Tibial nerve (tissue), 4 donors: ENCODE measurements around the gene NAIF1. TPM values are rescaled to one million over a fixed set of nuclear protein-coding genes. Genes with fewer than 3 reads are reported as not detected.
A peak's percentile ranks its signal among the peaks of the same experiment; 100 is the strongest.

Source experiments
- DNase-seq, 2 donors: peaks; one replicate each; pipeline ENCODE4 v3.0.0-alpha.2; 2019; ENCODE audit warnings: low spot score in 2 of 2
- H3K27ac ChIP-seq, 4 donors: fragments of 200-600 bp; sonication (generic) in 3 of 4; one replicate each; pipeline ENCODE4 v1.5.1; 2017 to 2019; ENCODE audit warnings: mild to moderate bottlenecking in 1 of 4
- H3K27me3 ChIP-seq, 2 donors: fragments of 200-600 bp; sonication (generic) in 1 of 2; one replicate each; pipeline versions ENCODE4 v1.5.1 to v1.6.0; 2017 to 2019
- H3K36me3 ChIP-seq, 3 donors: fragments of 200-600 bp; sonication (generic); one replicate each; pipeline ENCODE4 v1.5.1; 2018 to 2019
- H3K4me1 ChIP-seq, 4 donors: fragments of 200-600 bp; sonication (generic) in 3 of 4; one replicate each; pipeline ENCODE4 v1.5.1; 2017 to 2019
- H3K4me3 ChIP-seq, 4 donors: fragments of 200-600 bp; sonication (generic) in 3 of 4; one replicate each; pipeline ENCODE4 v1.5.1; 2017 to 2019; ENCODE audit warnings: mild to moderate bottlenecking in 1 of 4, moderate library complexity in 1 of 4
- H3K9me3 ChIP-seq, 4 donors: fragments of 200-600 bp; sonication (generic) in 3 of 4; one replicate each; pipeline ENCODE4 v1.5.1; 2017 to 2019
- EP300 ChIP-seq, 2 donors: sonication (generic); formaldehyde crosslinking; IDR thresholded peaks; one replicate each; pipeline ENCODE4 v1.6.1; 2017; ENCODE audit warnings: antibody characterized with exemption in 2 of 2, mild to moderate bottlenecking in 1 of 2
- POLR2A ChIP-seq, 2 donors: fragments of 450-650 bp; IDR thresholded peaks; one replicate each; pipeline ENCODE4 v1.6.1; 2017; ENCODE audit warnings: antibody characterized with exemption in 2 of 2, mild to moderate bottlenecking in 2 of 2, moderate library complexity in 2 of 2
- WGBS, 2 donors: methylation state at CpG; one replicate each; pipeline ENCODE4 v1.1.5; 2018; 5-methylcytosine and 5-hydroxymethylcytosine counted together
- total RNA-seq, 4 donors: library from RNA; depleted of rRNA; stranded (reverse); fragments of >200 nt; gene quantifications; one replicate each; pipeline ENCODE4 v1.1.0, GENCODE V29; 2016
- TF ChIP-seq, protein P1 (sequence below), 5 experiments: fragments of 200-600 bp in 3 of 5; fragments of 450-650 bp in 2 of 5; sonication (generic) in 3 of 5; IDR thresholded peaks; one replicate each; pipeline ENCODE4 v1.5.1; 2016 to 2019; ENCODE audit warnings: antibody characterized with exemption in 5 of 5, mild to moderate bottlenecking in 3 of 5, moderate library complexity in 2 of 5

NAIF1 gene
- total RNA-seq, 4 donors from 2014 or later, result 5.4 to 11.2 (median 8.1) TPM

- WGBS, 2 donors, result 79 to 81% methylated on average over 6 of the region's 6 CpGs
- H3K4me1 ChIP-seq, result peaks cover 0 to 57% (median 23%) of the 10 kb centered on the region in 4 donors
Observed at GRCh38 chr9:128104171-128104618, 37.1 kb upstream of the NAIF1 start.

DNA sequence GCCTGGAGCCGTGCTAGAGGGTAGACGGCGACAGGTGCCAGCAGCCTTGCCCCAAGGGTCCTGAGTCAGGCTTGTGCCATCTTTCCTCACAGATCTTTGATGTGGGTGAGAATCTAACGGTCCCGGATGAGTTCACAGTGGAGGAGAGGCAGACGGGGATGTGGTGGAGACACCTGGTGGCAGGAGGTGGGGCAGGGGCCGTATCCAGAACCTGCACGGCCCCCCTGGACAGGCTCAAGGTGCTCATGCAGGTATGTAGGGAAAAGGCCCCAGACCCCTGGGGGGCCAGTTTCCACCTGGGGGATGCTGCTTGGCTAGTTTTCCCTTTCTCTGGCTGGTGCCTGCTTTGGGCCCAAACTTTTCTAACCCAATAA, 36.5 kb upstream of the NAIF1 start:
- Histone ChIP-seq H3K27me3 (no peaks in the 10 kb centered on the region), H3K4me1 (peaks cover 0 to 57% (median 25%) of the 10 kb centered on the region in 4 donors), H3K9me3 (no peaks in the 10 kb centered on the region), H3K4me3 (no peak overlapping the region), H3K27ac (peak overlapping the region in 3 of 4 donors; percentile 34 to 55 (median 41)), H3K36me3 (peaks cover 0 to 73% (median 36%) of the 10 kb centered on the region in 3 donors)
- no peak for DNase-seq
- TF ChIP-seq, protein P1, sequence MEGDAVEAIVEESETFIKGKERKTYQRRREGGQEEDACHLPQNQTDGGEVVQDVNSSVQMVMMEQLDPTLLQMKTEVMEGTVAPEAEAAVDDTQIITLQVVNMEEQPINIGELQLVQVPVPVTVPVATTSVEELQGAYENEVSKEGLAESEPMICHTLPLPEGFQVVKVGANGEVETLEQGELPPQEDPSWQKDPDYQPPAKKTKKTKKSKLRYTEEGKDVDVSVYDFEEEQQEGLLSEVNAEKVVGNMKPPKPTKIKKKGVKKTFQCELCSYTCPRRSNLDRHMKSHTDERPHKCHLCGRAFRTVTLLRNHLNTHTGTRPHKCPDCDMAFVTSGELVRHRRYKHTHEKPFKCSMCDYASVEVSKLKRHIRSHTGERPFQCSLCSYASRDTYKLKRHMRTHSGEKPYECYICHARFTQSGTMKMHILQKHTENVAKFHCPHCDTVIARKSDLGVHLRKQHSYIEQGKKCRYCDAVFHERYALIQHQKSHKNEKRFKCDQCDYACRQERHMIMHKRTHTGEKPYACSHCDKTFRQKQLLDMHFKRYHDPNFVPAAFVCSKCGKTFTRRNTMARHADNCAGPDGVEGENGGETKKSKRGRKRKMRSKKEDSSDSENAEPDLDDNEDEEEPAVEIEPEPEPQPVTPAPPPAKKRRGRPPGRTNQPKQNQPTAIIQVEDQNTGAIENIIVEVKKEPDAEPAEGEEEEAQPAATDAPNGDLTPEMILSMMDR (IDR thresholded peaks at IDR 0.05), result no peak
- TF ChIP-seq EP300 (IDR thresholded peaks at IDR 0.05) (no peak), POLR2A (IDR thresholded peaks at IDR 0.05) (no peak)
- WGBS, 2 donors, result 72 to 79% methylated on average over 8 of the region's 8 CpGs

More at GRCh38 chr9:128104171-128104618, 37.1 kb upstream of the NAIF1 start:
- H3K27ac ChIP-seq, result peak overlapping the region in 2 of 4 donors; percentile 41 to 55
- peaks cover 0 to 79% (median 36%) of the 10 kb centered on the region in 3 donors for H3K36me3 ChIP-seq
- H3K27me3 ChIP-seq, result no peaks in the 10 kb centered on the region
- TF ChIP-seq, protein P1 (IDR thresholded peaks at IDR 0.05), result no peak
- TF ChIP-seq POLR2A (IDR thresholded peaks at IDR 0.05), result no peak
- no peak for TF ChIP-seq EP300 (IDR thresholded peaks at IDR 0.05)
- H3K9me3 ChIP-seq, result no peaks in the 10 kb centered on the region
- no peak overlapping the region for H3K4me3 ChIP-seq
- DNase-seq, result no peak

- WGBS, 2 donors, result 85 to 89% methylated on average over 21 to 23 of the region's 23 CpGs
- Histone ChIP-seq H3K4me3 (no peak overlapping the region), H3K4me1 (peaks cover 0 to 55% (median 25%) of the 10 kb centered on the region in 4 donors), H3K36me3 (peaks cover 0 to 67% (median 36%) of the 10 kb centered on the region in 3 donors), H3K27ac (peak overlapping the region in 3 of 4 donors; percentile 34 to 55 (median 41)), H3K9me3 (no peaks in the 10 kb centered on the region), H3K27me3 (no peaks in the 10 kb centered on the region)
- TF ChIP-seq, protein P1 (IDR thresholded peaks at IDR 0.05), result no peak
- TF ChIP-seq EP300 (IDR thresholded peaks at IDR 0.05), result no peak
- TF ChIP-seq POLR2A (IDR thresholded peaks at IDR 0.05), result no peak
- no peak for DNase-seq
Observed at GRCh38 chr9:128102861-128103588, 35.9 kb upstream of the NAIF1 start.

GRCh38 chr9:128102196-128102595, 35.1 kb upstream of the NAIF1 start:
- TF ChIP-seq EP300 (IDR thresholded peaks at IDR 0.05), result no peak
- H3K36me3 ChIP-seq, result peaks cover 0 to 59% (median 36%) of the 10 kb centered on the region in 3 donors
- no peak for DNase-seq
- no peak overlapping the region for H3K4me3 ChIP-seq
- WGBS, 2 donors, result 86 to 95% methylated on average over 10 to 13 of the region's 13 CpGs
- peaks cover 0 to 55% (median 33%) of the 10 kb centered on the region in 4 donors for H3K4me1 ChIP-seq
- H3K9me3 ChIP-seq, result no peaks in the 10 kb centered on the region
- no peaks in the 10 kb centered on the region for H3K27me3 ChIP-seq
- H3K27ac ChIP-seq, result peak overlapping the region in 1 of 4 donors; percentile 9

GRCh38 chr9:128101690-128102089, 34.6 kb upstream of the NAIF1 start:
- no peak for DNase-seq
- 81 to 83% methylated on average over 18 to 20 of the region's 20 CpGs for WGBS, 2 donors
- Histone ChIP-seq H3K4me1 (peaks cover 0 to 56% (median 35%) of the 10 kb centered on the region in 4 donors), H3K9me3 (no peaks in the 10 kb centered on the region), H3K4me3 (no peak overlapping the region), H3K27ac (peak overlapping the region in 1 of 4 donors; percentile 95), H3K27me3 (no peaks in the 10 kb centered on the region), H3K36me3 (peaks cover 0 to 54% (median 33%) of the 10 kb centered on the region in 3 donors)
- TF ChIP-seq POLR2A (IDR thresholded peaks at IDR 0.05) (no peak), EP300 (IDR thresholded peaks at IDR 0.05) (no peak)
- TF ChIP-seq, protein P1 (IDR thresholded peaks at IDR 0.05), result no peak
